Caco-2 (cell line): ENCODE data around the gene RASSF8. TPM values are rescaled to one million over a fixed set of nuclear protein-coding genes. Genes with fewer than 3 reads are reported as not detected.

Source experiments
- BruUV-seq: library from RNA; stranded (reverse); fragments of 400-500 nt; replicated peaks from 2 replicates; lab custom pipeline; 2021; lab: Mats Ljungman, UMichigan
- CTCF ChIA-PET: fragments of 300-600 bp; sonication (Branson Sonifier 250); formaldehyde crosslinking; loops from one replicate; lab custom pipeline; 2022; ENCODE audit warnings: antibody characterized with exemption; lab: Charles Lee
- POLR2A ChIA-PET: fragments of 300-600 bp; sonication (Branson Sonifier 250); formaldehyde crosslinking; loops from one replicate; lab custom pipeline; 2022; ENCODE audit warnings: antibody characterized with exemption; lab: Charles Lee
- DNase-seq, 2 experiments: peaks; one replicate each; pipeline versions ENCODE4 v3.0.0 to v3.0.0-alpha.2; 2020 to 2022
- H3K27me3 ChIP-seq: replicated peaks from 2 replicates; pipeline ENCODE4 v1.6.0; 2011; ENCODE audit warnings: low read length; ENCODE audit not compliant: control insufficient read depth, insufficient read depth
- H3K36me3 ChIP-seq: 2 replicates; pipeline ENCODE4 v1.5.1; 2011; ENCODE audit warnings: low read length; ENCODE audit not compliant: control insufficient read depth, insufficient read depth
- H3K4me1 ChIP-seq: fragments of 250-450 bp; sonication (Bioruptor Pico); 2 replicates; pipeline ENCODE4 v1.5.1; 2020; ENCODE audit warnings: mild to moderate bottlenecking
- H3K4me3 ChIP-seq: 2 replicates; pipeline ENCODE4 v1.5.1; 2011; ENCODE audit warnings: low read depth, mild to moderate bottlenecking, control low read depth, low read length
- H3K9me3 ChIP-seq: fragments of 250-450 bp; sonication (Bioruptor Pico); 2 replicates; pipeline ENCODE4 v1.5.1; 2020; ENCODE audit warnings: mild to moderate bottlenecking, moderate library complexity
- H3K27ac Mint-ChIP-seq: one replicate; pipeline ENCODE4 v1.8.0; 2022; ENCODE audit warnings: mixed read lengths; ENCODE audit not compliant: unreplicated experiment
- H3K27me3 Mint-ChIP-seq: one replicate; pipeline ENCODE4 v1.8.0; 2022; ENCODE audit warnings: mixed read lengths; ENCODE audit not compliant: insufficient read depth, unreplicated experiment
- H3K36me3 Mint-ChIP-seq: one replicate; pipeline ENCODE4 v1.8.0; 2022; ENCODE audit warnings: mild to moderate bottlenecking, mixed read lengths; ENCODE audit not compliant: insufficient read depth, unreplicated experiment
- H3K4me1 Mint-ChIP-seq: one replicate; pipeline ENCODE4 v1.8.0; 2022; ENCODE audit warnings: low read depth, mixed read lengths; ENCODE audit not compliant: unreplicated experiment
- H3K4me3 Mint-ChIP-seq: one replicate; pipeline ENCODE4 v1.8.0; 2022; ENCODE audit warnings: mild to moderate bottlenecking, moderate library complexity, mixed read lengths; ENCODE audit not compliant: unreplicated experiment
- H3K9me3 Mint-ChIP-seq: one replicate; pipeline ENCODE4 v1.8.0; 2022; ENCODE audit warnings: mixed read lengths; ENCODE audit not compliant: unreplicated experiment
- CTCF ChIP-seq, 2 experiments: fragments of 200-600 bp in 1 of 2; IDR thresholded peaks; 1 replicate in 1 of 2; 2 replicates in 1 of 2; pipeline versions ENCODE4 v1.5.1 to v1.8.0; 2011 to 2022; ENCODE audit warnings: antibody characterized with exemption in 1 of 2, control low read depth in 1 of 2, inconsistent platforms in 1 of 2, low read depth in 1 of 2, low read length in 1 of 2, mild to moderate bottlenecking in 1 of 2, moderate library complexity in 1 of 2; ENCODE audit not compliant: insufficient read depth in 1 of 2, severe bottlenecking in 1 of 2, unreplicated experiment in 1 of 2
- intact Hi-C: fragments of 100-400 bp; cut with micrococcal nuclease; formaldehyde crosslinking; loops from one replicate; pipeline ENCODE4 v1.10.0; 2022; ENCODE audit not compliant: unreplicated experiment
- total RNA-seq: library from RNA; stranded (reverse); gene quantifications from 2 replicates; pipeline ENCODE4 v1.2.3, GENCODE V29; 2022

RASSF8 gene
- total RNA-seq, 1 experiment from 2014 or later: 143 TPM

GRCh38 chr12:26022043-26022442 is 63.6 kb downstream of the RASSF8 start:
- no peak overlapping the region for H3K4me3 ChIP-seq
- Mint-ChIP-seq H3K27me3 (no peaks in the 10 kb centered on the region), H3K9me3 (peaks cover 18% of the 10 kb centered on the region), H3K36me3 (peaks cover 32% of the 10 kb centered on the region), H3K4me3 (no peak overlapping the region), H3K4me1 (peaks cover 9% of the 10 kb centered on the region), H3K27ac (no peak overlapping the region)
- no peaks in the 10 kb centered on the region for H3K27me3 ChIP-seq
- H3K4me1 ChIP-seq: no peaks in the 10 kb centered on the region; the same call in 1 of the 2 replicates
- ChIA-PET CTCF (interaction anchor here (1.1 kb wide), 1 partner anchor 11 kb away, joined by 3 read pairs; no protein-coding TSS in a partner anchor), POLR2A (no interaction called here)
- TF ChIP-seq CTCF (IDR thresholded peaks at IDR 0.05; ENCODE audit: insufficient read depth in 1 of 2, low read depth in 1 of 2, low read length in 1 of 2, severe bottlenecking in 1 of 2, unreplicated experiment in 1 of 2): no peak
- intact Hi-C loops: loop anchor here (10.0 kb wide), 1 partner anchor 257 kb away; no protein-coding TSS in a partner anchor
- H3K36me3 ChIP-seq: no peaks in the 10 kb centered on the region
- no peaks in the 10 kb centered on the region for H3K9me3 ChIP-seq
- no peak for DNase-seq
- no TSS peak for BruUV-seq

GRCh38 chr12:26026713-26027112 is 68.2 kb downstream of the RASSF8 start:
- BruUV-seq: no TSS peak
- Histone ChIP-seq H3K4me1 (peaks cover 33% of the 10 kb centered on the region), H3K27me3 (no peaks in the 10 kb centered on the region), H3K4me3 (no peak overlapping the region), H3K9me3 (no peaks in the 10 kb centered on the region), H3K36me3 (no peaks in the 10 kb centered on the region)
- peaks cover 17% of the 10 kb centered on the region for H3K9me3 Mint-ChIP-seq
- no peak for TF ChIP-seq CTCF (IDR thresholded peaks at IDR 0.05; ENCODE audit: insufficient read depth in 1 of 2, low read depth in 1 of 2, low read length in 1 of 2, severe bottlenecking in 1 of 2, unreplicated experiment in 1 of 2)
- intact Hi-C loops: loop anchor here (10.0 kb wide), 1 partner anchor 262 kb away; no protein-coding TSS in a partner anchor
- peaks cover 39% of the 10 kb centered on the region for H3K4me1 Mint-ChIP-seq
- H3K4me3 Mint-ChIP-seq: no peak overlapping the region
- H3K36me3 Mint-ChIP-seq: peaks cover 32% of the 10 kb centered on the region
- ChIA-PET CTCF (no interaction called here), POLR2A (no interaction called here)
- H3K27ac Mint-ChIP-seq: no peak overlapping the region
- H3K27me3 Mint-ChIP-seq: no peaks in the 10 kb centered on the region
- no peak for DNase-seq

DNA sequence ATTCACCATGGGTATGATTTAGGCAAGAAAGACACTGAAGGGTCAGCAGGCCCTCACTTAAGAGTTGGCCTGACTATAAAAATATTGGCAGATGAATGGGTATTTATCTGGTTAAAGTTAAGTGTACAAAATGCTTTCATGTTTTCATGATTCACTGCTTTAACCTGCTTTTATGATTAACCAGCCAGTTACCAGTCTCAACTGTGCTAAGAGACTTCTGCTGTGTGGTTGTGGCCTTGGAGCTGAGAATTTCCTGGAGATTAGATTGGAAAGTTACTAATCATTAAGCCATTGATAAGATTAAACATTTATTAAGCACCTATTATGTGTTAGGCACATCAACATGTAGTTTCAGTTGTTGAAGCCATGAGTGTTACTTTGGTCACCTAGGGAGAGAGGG is 68.9 kb downstream of the RASSF8 start:
- BruUV-seq: no TSS peak
- Histone ChIP-seq H3K36me3 (no peaks in the 10 kb centered on the region), H3K9me3 (no peaks in the 10 kb centered on the region), H3K27me3 (no peaks in the 10 kb centered on the region), H3K4me3 (no peak overlapping the region), H3K4me1 (peaks cover 40% of the 10 kb centered on the region)
- peak overlapping the region; percentile 12 for H3K27ac Mint-ChIP-seq
- peaks cover 10% of the 10 kb centered on the region for H3K9me3 Mint-ChIP-seq
- no peaks in the 10 kb centered on the region for H3K27me3 Mint-ChIP-seq
- peaks cover 41% of the 10 kb centered on the region for H3K4me1 Mint-ChIP-seq
- intact Hi-C loops: loop anchor here (10.0 kb wide), 1 partner anchor 263 kb away; no protein-coding TSS in a partner anchor
- no peak for DNase-seq
- peaks cover 27% of the 10 kb centered on the region for H3K36me3 Mint-ChIP-seq
- ChIA-PET CTCF (no interaction called here), POLR2A (no interaction called here)
- H3K4me3 Mint-ChIP-seq: no peak overlapping the region
- TF ChIP-seq CTCF (IDR thresholded peaks at IDR 0.05; ENCODE audit: insufficient read depth in 1 of 2, low read depth in 1 of 2, low read length in 1 of 2, severe bottlenecking in 1 of 2, unreplicated experiment in 1 of 2): no peak
